GM18870 (cell line): ENCODE measurements around the gene POLDIP2.
"Not testable (repeated sequence)": the region's sequence is repeated elsewhere in the genome, so short reads cannot be mapped to it uniquely, and the experiment has no call there.

Experiments
- ATAC-seq: cut with Tn5 transposase; IDR thresholded peaks from one replicate; pipeline ENCODE4 v1.9.1; 2021; ENCODE audit warnings: moderate library complexity; ENCODE audit not compliant: unreplicated experiment

POLDIP2 gene

DNA sequence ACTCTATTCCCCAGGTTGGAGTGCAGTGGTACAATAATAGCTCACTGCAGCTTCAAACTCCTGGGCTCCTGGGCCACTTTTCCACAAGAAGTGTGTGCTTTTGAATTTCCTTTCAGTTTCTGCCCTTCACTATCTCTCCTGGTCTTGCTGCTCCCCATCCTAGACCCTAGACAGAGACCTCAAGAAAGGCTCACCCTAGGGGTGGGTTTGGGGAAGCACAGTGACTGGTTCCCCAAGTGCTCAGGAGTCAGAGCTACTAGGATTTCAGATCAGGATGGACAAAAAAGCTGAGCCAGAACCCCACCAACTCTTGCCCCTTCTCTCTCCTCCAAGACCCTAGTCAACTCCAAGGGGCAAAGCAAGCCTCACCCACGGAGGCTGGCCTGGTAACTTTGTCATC lies 9.3 kb upstream of the POLDIP2 start:
- no peak for ATAC-seq

GRCh38 chr17:28365487-28365886 lies 8.2 kb upstream of the POLDIP2 start:
- ATAC-seq, result no peak

DNA sequence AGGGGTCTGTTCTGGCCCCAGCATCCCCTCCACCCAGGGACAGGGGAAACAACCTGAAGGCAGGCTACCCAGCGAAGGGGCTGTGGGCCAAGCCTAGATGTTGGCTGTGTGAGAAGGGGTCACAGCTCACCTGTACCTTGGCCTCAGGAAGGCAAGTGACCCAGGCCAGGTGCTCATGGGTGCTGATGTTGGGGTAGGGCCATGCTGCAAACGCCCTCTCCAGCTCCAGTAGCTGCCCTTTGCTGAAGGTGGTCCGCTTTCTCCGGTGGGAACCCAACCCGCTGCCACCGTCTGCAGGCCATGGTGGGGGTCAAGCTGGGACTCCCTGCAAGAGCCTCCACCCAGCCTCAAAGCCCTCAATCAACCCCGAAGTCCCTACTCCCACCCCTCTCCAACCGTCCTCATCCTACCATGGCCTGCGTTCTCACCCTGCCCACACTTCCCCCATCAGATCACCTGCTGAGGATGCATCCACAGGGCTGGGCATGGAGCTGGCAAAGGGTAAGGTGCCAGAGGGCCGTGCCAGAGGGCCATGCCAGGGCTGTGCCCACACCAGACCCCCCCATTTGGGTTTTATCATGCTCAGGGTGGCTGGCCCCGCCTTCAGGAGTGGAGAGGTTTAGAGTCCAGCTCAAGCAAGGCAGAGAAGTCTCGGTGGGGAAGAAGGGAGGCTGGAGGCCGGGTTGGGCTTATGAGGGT lies 7.5 kb upstream of the POLDIP2 start, which contains the start of gene SEBOX:
TSS of gene SEBOX (minus strand) at position 535 of the 699 bp plus-strand sequence. CDS start at position 487, 48 bp downstream.
- no peak for ATAC-seq

- no peak for ATAC-seq
Observed at GRCh38 chr17:28363776-28364650, 6.7 kb upstream of the POLDIP2 start.

- ATAC-seq, result no peak
Observed at GRCh38 chr17:28363186-28363585, 5.9 kb upstream of the POLDIP2 start.

- no peak for ATAC-seq
Observed at GRCh38 chr17:28357901-28358197, 522 bp upstream of the POLDIP2 start.

- no peak for ATAC-seq
Observed at GRCh38 chr17:28350271-28350670, 7.1 kb downstream of the POLDIP2 start.

GRCh38 chr17:28348979-28349378 lies 8.3 kb downstream of the POLDIP2 start:
- ATAC-seq, result no peak

DNA sequence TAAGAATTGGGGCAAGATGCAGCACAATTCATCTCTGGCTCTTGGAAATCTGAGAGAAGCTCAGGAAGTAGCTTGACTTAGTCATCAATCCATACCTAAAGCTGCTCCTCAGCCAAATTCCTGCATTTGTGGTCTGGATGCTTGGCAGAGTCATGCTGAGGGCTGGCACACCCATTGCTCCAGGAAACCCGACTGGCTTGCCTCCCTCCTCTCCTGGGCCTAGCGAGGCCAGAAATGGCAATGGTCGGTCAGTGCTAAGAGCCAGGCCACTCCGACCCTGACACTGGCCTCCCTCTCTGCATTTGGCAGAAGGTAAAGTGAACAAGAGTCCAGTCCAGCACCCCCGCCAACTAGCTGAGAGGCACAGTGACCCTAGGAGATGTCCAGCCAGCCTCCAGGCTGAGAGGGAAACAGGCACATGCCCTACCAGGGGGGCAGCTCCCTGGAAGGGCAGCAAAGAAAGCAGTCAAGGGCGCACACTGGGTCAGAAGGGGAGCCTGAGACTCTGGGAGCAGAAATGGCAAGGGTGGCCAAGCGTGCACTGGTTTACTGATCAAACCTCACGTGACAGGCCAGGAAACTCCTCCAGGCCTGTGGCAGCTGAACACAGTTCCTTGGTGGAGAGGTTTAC lies 10.0 kb downstream of the POLDIP2 start:
- ATAC-seq, result no peak

- ATAC-seq, result no peak
Observed at GRCh38 chr17:28346746-28347246, 10.5 kb downstream of the POLDIP2 start.

DNA sequence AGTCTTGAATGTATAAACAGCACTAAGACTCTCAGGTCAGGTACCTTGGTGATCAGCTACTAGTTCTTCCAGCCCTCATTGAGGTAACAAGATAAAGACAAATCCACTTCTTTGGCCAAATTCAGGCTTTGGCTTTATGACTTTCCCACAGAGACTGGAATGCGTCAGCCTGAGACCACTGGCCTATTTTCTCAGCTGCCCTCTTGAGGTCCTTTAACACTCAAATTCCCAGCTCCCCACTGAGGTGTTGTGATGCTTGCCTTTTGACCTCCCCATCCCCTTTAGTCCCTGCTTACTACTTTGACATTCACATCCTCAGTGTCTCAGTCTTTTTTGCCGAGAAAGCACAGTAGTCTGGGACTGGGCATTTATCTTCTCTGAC lies 11.1 kb downstream of the POLDIP2 start:
- ATAC-seq, result no peak

DNA sequence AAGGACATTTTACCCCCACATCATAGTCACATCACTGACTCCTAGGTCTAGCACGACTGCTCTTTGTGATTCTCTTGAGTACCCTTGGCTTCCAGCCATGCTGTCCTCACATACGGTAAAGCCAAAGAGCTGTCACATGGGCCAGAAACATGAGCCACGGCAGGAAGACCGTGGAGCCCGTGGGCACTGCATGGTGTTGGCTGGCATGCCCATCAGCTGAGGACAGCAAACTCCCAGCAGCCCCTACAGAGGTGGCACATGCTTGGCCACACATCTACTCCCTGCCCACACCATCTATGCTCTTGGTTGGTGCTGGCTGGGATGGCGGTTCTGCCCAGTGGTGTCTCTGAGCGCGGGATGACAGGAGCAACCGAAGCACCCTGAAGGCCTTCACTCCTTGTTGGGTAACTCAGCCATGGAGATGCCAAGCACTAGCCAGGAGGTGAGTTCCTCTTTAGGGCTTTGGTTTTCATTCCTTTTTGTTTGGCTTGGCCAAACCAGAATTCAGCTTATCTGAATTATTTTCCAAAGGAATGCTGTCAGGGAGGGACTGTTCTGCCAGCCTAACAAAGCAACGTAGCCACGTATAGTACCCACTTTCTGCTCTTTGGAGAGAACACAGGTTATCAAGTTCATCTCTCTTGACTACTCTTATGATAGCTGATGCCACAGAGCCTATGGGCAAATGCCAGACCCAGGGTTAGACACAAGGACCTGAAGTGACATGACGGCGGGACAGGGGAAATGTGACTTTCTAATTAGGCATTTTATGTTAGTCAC lies 11.7 kb downstream of the POLDIP2 start:
- no peak for ATAC-seq

GRCh38 chr17:28344435-28344901 lies 12.9 kb downstream of the POLDIP2 start:
- ATAC-seq, result no peak

DNA sequence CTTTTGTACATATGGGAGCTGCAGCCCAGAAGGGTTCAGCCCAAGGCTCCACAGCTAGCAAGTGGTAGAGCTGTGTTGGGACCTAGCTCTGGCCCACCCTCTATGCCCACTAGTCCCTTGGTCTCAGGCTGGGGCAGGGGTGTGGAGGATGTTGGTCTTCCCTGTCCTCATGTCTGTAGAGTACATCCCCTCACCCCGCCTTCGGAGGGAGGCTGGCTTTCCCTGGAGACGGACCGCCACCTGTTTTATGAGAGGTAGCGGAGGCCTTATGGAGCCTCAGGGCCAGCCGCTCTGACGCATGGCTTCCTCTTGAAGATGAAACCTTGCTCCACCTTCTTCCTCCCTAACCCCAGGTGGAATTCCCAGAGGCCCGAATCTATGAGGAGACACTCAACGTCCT lies 13.3 kb downstream of the POLDIP2 start:
- no peak for ATAC-seq

- no peak for ATAC-seq
Observed at GRCh38 chr17:28343491-28343932, 13.8 kb downstream of the POLDIP2 start.

DNA sequence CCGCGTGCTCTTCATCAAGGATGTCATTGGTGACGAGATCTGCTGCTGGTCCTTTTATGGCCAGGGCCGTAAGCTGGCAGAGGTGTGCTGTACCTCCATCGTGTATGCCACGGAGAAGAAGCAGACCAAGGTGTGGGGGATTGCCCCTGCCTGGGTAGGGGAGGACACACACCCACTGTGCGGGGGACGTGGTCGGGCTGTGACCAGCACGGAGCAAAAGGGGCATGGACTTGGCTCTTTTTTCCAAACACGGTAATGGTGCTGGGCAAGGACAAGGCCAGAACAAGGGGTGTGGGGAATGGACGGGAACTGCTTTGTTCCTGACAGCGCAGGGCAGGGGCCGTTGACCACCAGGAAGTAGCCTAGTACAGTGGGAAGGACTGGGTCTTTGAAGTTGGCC lies 15.0 kb downstream of the POLDIP2 start:
- ATAC-seq, result no peak

- no peak for ATAC-seq
Observed at GRCh38 chr17:28341516-28341915, 15.8 kb downstream of the POLDIP2 start.

- ATAC-seq, result no peak
Observed at GRCh38 chr17:28340374-28340773, 17.0 kb downstream of the POLDIP2 start.

- ATAC-seq, result no peak
Observed at GRCh38 chr17:28339431-28339830, 17.9 kb downstream of the POLDIP2 start.

DNA sequence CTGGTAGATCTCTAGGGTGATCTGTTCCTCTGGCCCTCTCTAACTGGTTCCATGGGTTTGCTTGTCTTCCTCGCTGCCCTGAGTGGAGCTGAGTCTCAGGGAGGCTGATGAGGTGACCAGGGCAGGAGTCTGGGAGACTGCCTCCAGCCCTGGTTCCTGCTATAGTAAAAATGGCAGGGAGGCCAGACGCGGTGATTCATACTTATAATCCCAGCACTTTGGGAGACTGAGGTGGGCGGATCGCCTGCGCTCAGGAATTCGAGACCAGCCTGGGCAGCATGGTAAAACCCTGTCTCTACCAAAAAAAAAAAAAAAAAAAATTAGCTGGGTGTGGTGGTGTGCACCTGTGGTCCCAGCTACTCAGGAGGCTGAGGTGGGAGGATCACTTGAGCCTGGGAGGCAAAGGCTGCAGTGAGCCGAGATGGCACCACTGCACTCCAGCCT lies 18.5 kb downstream of the POLDIP2 start:
- ATAC-seq, result not testable (repeated sequence)
